RWPE2 (cell line): ENCODE data around the gene ANKRD12.

ENCODE experiments used
- ATAC-seq: fragments of 200-7000 bp; cut with Tn5 transposase; 3 replicates; pipeline ENCODE4 v1.9.1; 2021; ENCODE audit warnings: low read depth
- DNase-seq: peaks from one replicate; pipeline ENCODE4 v3.0.0-alpha.2; 2020; ENCODE audit warnings: low spot score
- H3K27ac ChIP-seq: fragments of 450-650 bp; 2 replicates; pipeline ENCODE4 v1.5.1; 2017; ENCODE audit warnings: mild to moderate bottlenecking; ENCODE audit not compliant: poor library complexity, severe bottlenecking
- H3K27me3 ChIP-seq: fragments of 250-450 bp; sonication (Bioruptor Pico); 2 replicates; pipeline ENCODE4 v1.5.1; 2021; ENCODE audit warnings: mild to moderate bottlenecking, moderate library complexity; ENCODE audit not compliant: insufficient read depth, poor library complexity, severe bottlenecking
- H3K36me3 ChIP-seq: fragments of 250-450 bp; sonication (Bioruptor Pico); 2 replicates; pipeline ENCODE4 v1.5.1; 2020; ENCODE audit warnings: low read depth, mild to moderate bottlenecking, moderate library complexity
- H3K4me1 ChIP-seq: fragments of 250-450 bp; sonication (Bioruptor Pico); 2 replicates; pipeline ENCODE4 v1.5.1; 2021; ENCODE audit warnings: mild to moderate bottlenecking, moderate library complexity; ENCODE audit not compliant: insufficient read depth, poor library complexity, severe bottlenecking
- H3K4me3 ChIP-seq: fragments of 250-450 bp; sonication (Bioruptor Pico); 2 replicates; pipeline ENCODE4 v1.5.1; 2021; ENCODE audit warnings: mild to moderate bottlenecking, moderate library complexity; ENCODE audit not compliant: severe bottlenecking
- H3K9me3 ChIP-seq: fragments of 250-450 bp; sonication (Bioruptor Pico); 2 replicates; pipeline ENCODE4 v1.5.1; 2021; ENCODE audit warnings: mild to moderate bottlenecking, moderate library complexity; ENCODE audit not compliant: severe bottlenecking
- TF ChIP-seq, protein P1 (sequence below): fragments of 450-650 bp; IDR thresholded peaks from one replicate; pipeline ENCODE4 v1.5.1; 2017; ENCODE audit warnings: mild to moderate bottlenecking, moderate library complexity; ENCODE audit not compliant: poor library complexity, severe bottlenecking

Gene ANKRD12

GRCh38 chr18:9201224-9201623, 64.6 kb downstream of the ANKRD12 start:
- Histone ChIP-seq H3K4me1 (no peaks in the 10 kb centered on the region), H3K27me3 (no peaks in the 10 kb centered on the region), H3K9me3 (no peaks in the 10 kb centered on the region), H3K36me3 (peaks cover 21% of the 10 kb centered on the region; the same call in 1 of the 2 replicates), H3K4me3 (no peak overlapping the region), H3K27ac (no peak overlapping the region)
- TF ChIP-seq, protein P1, sequence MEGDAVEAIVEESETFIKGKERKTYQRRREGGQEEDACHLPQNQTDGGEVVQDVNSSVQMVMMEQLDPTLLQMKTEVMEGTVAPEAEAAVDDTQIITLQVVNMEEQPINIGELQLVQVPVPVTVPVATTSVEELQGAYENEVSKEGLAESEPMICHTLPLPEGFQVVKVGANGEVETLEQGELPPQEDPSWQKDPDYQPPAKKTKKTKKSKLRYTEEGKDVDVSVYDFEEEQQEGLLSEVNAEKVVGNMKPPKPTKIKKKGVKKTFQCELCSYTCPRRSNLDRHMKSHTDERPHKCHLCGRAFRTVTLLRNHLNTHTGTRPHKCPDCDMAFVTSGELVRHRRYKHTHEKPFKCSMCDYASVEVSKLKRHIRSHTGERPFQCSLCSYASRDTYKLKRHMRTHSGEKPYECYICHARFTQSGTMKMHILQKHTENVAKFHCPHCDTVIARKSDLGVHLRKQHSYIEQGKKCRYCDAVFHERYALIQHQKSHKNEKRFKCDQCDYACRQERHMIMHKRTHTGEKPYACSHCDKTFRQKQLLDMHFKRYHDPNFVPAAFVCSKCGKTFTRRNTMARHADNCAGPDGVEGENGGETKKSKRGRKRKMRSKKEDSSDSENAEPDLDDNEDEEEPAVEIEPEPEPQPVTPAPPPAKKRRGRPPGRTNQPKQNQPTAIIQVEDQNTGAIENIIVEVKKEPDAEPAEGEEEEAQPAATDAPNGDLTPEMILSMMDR, result no peak
- no peak for DNase-seq
- ATAC-seq, result no peak

DNA sequence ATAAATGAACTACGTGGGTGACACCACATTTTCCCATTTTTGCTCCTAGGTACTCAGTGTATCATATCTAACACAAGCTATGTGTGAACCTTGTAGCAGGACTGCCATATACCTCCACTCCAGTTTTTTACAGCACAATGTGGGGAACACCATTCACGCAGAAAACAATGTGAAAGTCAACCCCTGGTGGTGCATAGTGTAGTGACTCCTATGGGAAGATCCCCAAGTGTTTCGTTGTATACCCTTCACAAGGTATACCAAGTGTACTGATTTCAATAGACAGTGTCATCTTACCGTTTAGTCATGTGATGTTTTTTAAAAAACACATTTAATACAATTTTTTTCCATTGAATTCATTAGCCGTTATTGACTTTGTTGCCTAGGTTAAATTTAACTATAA, 68.1 kb downstream of the ANKRD12 start:
- Histone ChIP-seq H3K4me1 (no peaks in the 10 kb centered on the region), H3K9me3 (no peaks in the 10 kb centered on the region), H3K36me3 (peaks cover 34% of the 10 kb centered on the region), H3K27ac (no peak overlapping the region), H3K4me3 (no peak overlapping the region), H3K27me3 (no peaks in the 10 kb centered on the region)
- no peak for ATAC-seq
- TF ChIP-seq, protein P1, result no peak
- no peak for DNase-seq

DNA sequence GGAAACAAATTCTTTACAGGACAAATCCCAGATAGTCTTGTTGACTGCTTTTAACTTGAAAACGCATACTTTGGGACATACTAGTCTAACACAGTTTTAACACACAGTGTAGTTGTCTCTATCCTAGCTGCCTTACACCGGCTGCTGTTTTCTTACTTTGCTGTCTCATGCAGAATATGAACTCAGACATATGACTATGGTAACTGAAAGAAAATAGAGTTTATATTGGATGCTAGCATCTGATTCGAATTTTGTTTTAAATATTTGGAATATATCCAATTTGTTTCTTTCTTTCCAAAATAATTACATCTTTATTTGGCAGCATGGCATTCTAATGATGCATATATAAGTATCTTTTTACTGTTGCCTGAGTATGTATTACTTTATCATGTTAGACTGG, 69.8 kb downstream of the ANKRD12 start:
- peaks cover 46% of the 10 kb centered on the region for H3K36me3 ChIP-seq
- H3K27ac ChIP-seq, result no peak overlapping the region
- no peaks in the 10 kb centered on the region for H3K4me1 ChIP-seq
- no peaks in the 10 kb centered on the region for H3K9me3 ChIP-seq
- DNase-seq (no peak), ATAC-seq (no peak)
- H3K27me3 ChIP-seq, result no peaks in the 10 kb centered on the region
- TF ChIP-seq, protein P1, result no peak
- H3K4me3 ChIP-seq, result no peak overlapping the region

DNA sequence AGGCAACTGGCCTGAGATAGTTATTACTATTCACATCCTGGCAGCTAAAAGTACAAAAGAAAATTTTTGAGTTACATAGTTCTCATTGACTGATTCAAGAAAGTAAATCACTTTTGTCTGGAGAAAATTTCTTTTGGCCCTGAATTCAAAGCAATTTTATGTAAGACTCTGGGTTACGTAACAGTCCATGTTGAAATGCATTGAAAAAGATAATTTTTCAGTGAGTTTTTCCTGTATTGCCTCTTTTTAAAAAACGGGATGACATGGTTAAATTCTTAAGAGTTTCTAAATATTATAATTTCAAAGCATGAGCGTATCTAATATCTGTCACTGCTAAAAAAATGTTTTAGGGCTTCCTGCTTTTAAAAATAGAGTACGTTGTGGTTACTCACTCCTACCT, 72.7 kb downstream of the ANKRD12 start:
- H3K4me3 ChIP-seq, result no peak overlapping the region
- no peaks in the 10 kb centered on the region for H3K4me1 ChIP-seq
- no peak overlapping the region for H3K27ac ChIP-seq
- no peaks in the 10 kb centered on the region for H3K9me3 ChIP-seq
- no peaks in the 10 kb centered on the region for H3K27me3 ChIP-seq
- ATAC-seq (no peak), DNase-seq (no peak)
- peaks cover 67% of the 10 kb centered on the region for H3K36me3 ChIP-seq
- TF ChIP-seq, protein P1, result no peak

- H3K27ac ChIP-seq, result no peak overlapping the region
- TF ChIP-seq, protein P1, result no peak
- no peak overlapping the region for H3K4me3 ChIP-seq
- H3K9me3 ChIP-seq, result no peaks in the 10 kb centered on the region
- no peak for DNase-seq
- ATAC-seq, result no peak
- H3K4me1 ChIP-seq, result no peaks in the 10 kb centered on the region
- H3K27me3 ChIP-seq, result no peaks in the 10 kb centered on the region
- peaks cover 70% of the 10 kb centered on the region for H3K36me3 ChIP-seq
Observed at GRCh38 chr18:9210966-9211365, 74.4 kb downstream of the ANKRD12 start.
